H9 (cell line): Measurements from ENCODE around the gene PRKAG2. TPM values are rescaled to one million over a fixed set of nuclear protein-coding genes. Genes with fewer than 3 reads are reported as not detected.

Source experiments
- DNase-seq: peaks from one replicate; pipeline ENCODE4 v3.0.0-alpha.2; 2017
- H2AFZ ChIP-seq: one replicate; pipeline ENCODE4 v1.6.1; 2013; ENCODE audit warnings: mild to moderate bottlenecking, low read length, control low read depth, moderate library complexity
- H2AK5ac ChIP-seq: 2 replicates; pipeline ENCODE4 v1.6.1; 2013; ENCODE audit warnings: low read length, control low read depth, mixed read lengths; ENCODE audit not compliant: insufficient read length
- H2BK120ac ChIP-seq: one replicate; pipeline ENCODE4 v1.6.1; 2013; ENCODE audit warnings: low read depth, mild to moderate bottlenecking, low read length, control low read depth, inconsistent platforms; ENCODE audit not compliant: poor library complexity, severe bottlenecking
- H2BK12ac ChIP-seq: 2 replicates; pipeline ENCODE4 v1.6.1; 2013; ENCODE audit warnings: low read length, control low read depth, mixed read lengths, low read depth; ENCODE audit not compliant: insufficient read length
- H2BK15ac ChIP-seq: 2 replicates; pipeline ENCODE4 v1.6.1; 2013; ENCODE audit warnings: low read depth, low read length, control low read depth
- H2BK20ac ChIP-seq: one replicate; pipeline ENCODE4 v1.6.1; 2013; ENCODE audit warnings: low read depth, mild to moderate bottlenecking, low read length, control low read depth, inconsistent platforms; ENCODE audit not compliant: poor library complexity, severe bottlenecking
- H2BK5ac ChIP-seq: 2 replicates; pipeline ENCODE4 v1.6.1; 2013; ENCODE audit warnings: low read length, control low read depth, mixed read lengths; ENCODE audit not compliant: insufficient read length
- H3K14ac ChIP-seq: 2 replicates; pipeline ENCODE4 v1.6.1; 2013; ENCODE audit warnings: low read length, control low read depth; ENCODE audit not compliant: insufficient read depth
- H3K18ac ChIP-seq: 2 replicates; pipeline ENCODE4 v1.6.1; 2013; ENCODE audit warnings: low read depth, mild to moderate bottlenecking, mixed read lengths, low read length, control low read depth; ENCODE audit not compliant: insufficient read length
- H3K23ac ChIP-seq: 2 replicates; pipeline ENCODE4 v1.6.1; 2013; ENCODE audit warnings: low read length, control low read depth, mixed read lengths, low read depth; ENCODE audit not compliant: insufficient read length
- H3K23me2 ChIP-seq: 2 replicates; pipeline ENCODE4 v1.6.1; 2013; ENCODE audit warnings: low read depth, mild to moderate bottlenecking, mixed read lengths, low read length, control low read depth; ENCODE audit not compliant: insufficient read length, poor library complexity, severe bottlenecking
- H3K27ac ChIP-seq: 2 replicates; pipeline ENCODE4 v1.5.1; 2013; ENCODE audit warnings: low read length, control low read depth, mixed read lengths, low read depth; ENCODE audit not compliant: insufficient read length
- H3K27me3 ChIP-seq: 2 replicates; pipeline ENCODE4 v1.6.1; 2013; ENCODE audit warnings: low read length, control low read depth, inconsistent platforms; ENCODE audit not compliant: insufficient read depth
- H3K4ac ChIP-seq: 2 replicates; pipeline ENCODE4 v1.6.1; 2013; ENCODE audit warnings: low read depth, mild to moderate bottlenecking, control low read depth, inconsistent platforms, low read length, moderate library complexity
- H3K4me1 ChIP-seq: 2 replicates; pipeline ENCODE4 v1.6.1; 2013; ENCODE audit warnings: low read length, control low read depth, inconsistent platforms; ENCODE audit not compliant: insufficient read depth
- H3K4me2 ChIP-seq: 2 replicates; pipeline ENCODE4 v1.6.1; 2013; ENCODE audit warnings: low read length, control low read depth, mixed read lengths; ENCODE audit not compliant: insufficient read length, insufficient read depth
- H3K56ac ChIP-seq: 2 replicates; pipeline ENCODE4 v1.6.1; 2013; ENCODE audit warnings: low read depth, mild to moderate bottlenecking, mixed read lengths, low read length, control low read depth; ENCODE audit not compliant: insufficient read length
- H3K79me1 ChIP-seq: 2 replicates; pipeline ENCODE4 v1.6.1; 2013; ENCODE audit warnings: low read depth, mild to moderate bottlenecking, moderate library complexity, low read length, control low read depth, inconsistent platforms; ENCODE audit not compliant: insufficient read depth, poor library complexity, severe bottlenecking
- H3K79me2 ChIP-seq: 2 replicates; pipeline ENCODE4 v1.6.1; 2013; ENCODE audit warnings: low read length, control low read depth, inconsistent platforms; ENCODE audit not compliant: insufficient read depth
- H3K9ac ChIP-seq: 2 replicates; pipeline ENCODE4 v1.6.1; 2013; ENCODE audit warnings: low read length, control low read depth, mixed read lengths; ENCODE audit not compliant: insufficient read length; ENCODE audit errors: extremely low read depth
- H3K9me3 ChIP-seq: one replicate; pipeline ENCODE4 v1.6.1; 2013; ENCODE audit warnings: low read depth, low read length, inconsistent platforms; ENCODE audit not compliant: control insufficient read depth
- H3T11ph ChIP-seq: one replicate; pipeline ENCODE4 v1.6.1; 2013; ENCODE audit warnings: mild to moderate bottlenecking, low read length, control low read depth, inconsistent platforms
- H4K20me1 ChIP-seq: one replicate; pipeline ENCODE4 v1.6.1; 2013; ENCODE audit not compliant: control insufficient read depth, insufficient read length, insufficient read depth
- H4K5ac ChIP-seq: 2 replicates; pipeline ENCODE4 v1.6.1; 2013; ENCODE audit warnings: low read depth, mild to moderate bottlenecking, mixed read lengths, low read length, control low read depth; ENCODE audit not compliant: insufficient read length
- H4K8ac ChIP-seq: replicated peaks from 2 replicates; pipeline ENCODE4 v1.6.1; 2013; ENCODE audit warnings: low read length, control low read depth, mixed read lengths, low read depth; ENCODE audit not compliant: insufficient read length
- H4K91ac ChIP-seq: 2 replicates; pipeline ENCODE4 v1.6.1; 2013; ENCODE audit warnings: low read depth, mild to moderate bottlenecking, moderate library complexity, mixed read lengths, low read length, control low read depth; ENCODE audit not compliant: insufficient read length
- H3K27ac Mint-ChIP-seq, 3 experiments: 2 replicates in 2 of 3; 3 replicates in 1 of 3; pipeline ENCODE4 v1.8.0; 2020 to 2021; ENCODE audit warnings: mixed read lengths in 3 of 3, mild to moderate bottlenecking in 1 of 3, moderate library complexity in 1 of 3
- H3K27me3 Mint-ChIP-seq: 2 replicates; pipeline ENCODE4 v1.8.0; 2021; ENCODE audit warnings: low read depth, mild to moderate bottlenecking, moderate library complexity, mixed read lengths
- H3K36me3 Mint-ChIP-seq, 3 experiments: 2 replicates in 2 of 3; 3 replicates in 1 of 3; pipeline ENCODE4 v1.8.0; 2020 to 2021; ENCODE audit warnings: low read depth in 3 of 3, mixed read lengths in 3 of 3; ENCODE audit not compliant: insufficient read depth in 1 of 3
- H3K4me1 Mint-ChIP-seq, 2 experiments: 2 replicates each; pipeline ENCODE4 v1.8.0; 2020; ENCODE audit warnings: mixed read lengths in 2 of 2
- H3K4me3 Mint-ChIP-seq, 2 experiments: 2 replicates in 1 of 2; 3 replicates in 1 of 2; pipeline ENCODE4 v1.8.0; 2020 to 2021; ENCODE audit warnings: mild to moderate bottlenecking in 2 of 2, mixed read lengths in 2 of 2, moderate library complexity in 1 of 2
- H3K9me3 Mint-ChIP-seq, 2 experiments: 2 replicates in 1 of 2; 3 replicates in 1 of 2; pipeline ENCODE4 v1.8.0; 2020; ENCODE audit warnings: mild to moderate bottlenecking in 2 of 2, mixed read lengths in 2 of 2, moderate library complexity in 1 of 2
- WGBS: extraction: QIAGEN DNeasy Blood & Tissue Kit; methylation state at CpG from one replicate; pipeline ENCODE4 v1.1.7; 2013; ENCODE audit warnings: missing lambda C conversion rate, low lambda C conversion rate, mixed read lengths; ENCODE audit not compliant: insufficient read length; ENCODE audit errors: extremely low coverage; 5-methylcytosine and 5-hydroxymethylcytosine counted together
- total RNA-seq: library from RNA; stranded (reverse); gene quantifications from 2 replicates; pipeline ENCODE4 v1.2.1, GENCODE V29; 2021
- TF ChIP-seq, protein P1 (sequence below): fragments of 200-600 bp; sonication (generic); conservative IDR thresholded peaks from 3 replicates; pipeline ENCODE4 v1.8.0; 2021; ENCODE audit warnings: antibody characterized with exemption, mild to moderate bottlenecking

Gene PRKAG2
- total RNA-seq, 1 experiment from 2014 or later, result 11.8 TPM

DNA sequence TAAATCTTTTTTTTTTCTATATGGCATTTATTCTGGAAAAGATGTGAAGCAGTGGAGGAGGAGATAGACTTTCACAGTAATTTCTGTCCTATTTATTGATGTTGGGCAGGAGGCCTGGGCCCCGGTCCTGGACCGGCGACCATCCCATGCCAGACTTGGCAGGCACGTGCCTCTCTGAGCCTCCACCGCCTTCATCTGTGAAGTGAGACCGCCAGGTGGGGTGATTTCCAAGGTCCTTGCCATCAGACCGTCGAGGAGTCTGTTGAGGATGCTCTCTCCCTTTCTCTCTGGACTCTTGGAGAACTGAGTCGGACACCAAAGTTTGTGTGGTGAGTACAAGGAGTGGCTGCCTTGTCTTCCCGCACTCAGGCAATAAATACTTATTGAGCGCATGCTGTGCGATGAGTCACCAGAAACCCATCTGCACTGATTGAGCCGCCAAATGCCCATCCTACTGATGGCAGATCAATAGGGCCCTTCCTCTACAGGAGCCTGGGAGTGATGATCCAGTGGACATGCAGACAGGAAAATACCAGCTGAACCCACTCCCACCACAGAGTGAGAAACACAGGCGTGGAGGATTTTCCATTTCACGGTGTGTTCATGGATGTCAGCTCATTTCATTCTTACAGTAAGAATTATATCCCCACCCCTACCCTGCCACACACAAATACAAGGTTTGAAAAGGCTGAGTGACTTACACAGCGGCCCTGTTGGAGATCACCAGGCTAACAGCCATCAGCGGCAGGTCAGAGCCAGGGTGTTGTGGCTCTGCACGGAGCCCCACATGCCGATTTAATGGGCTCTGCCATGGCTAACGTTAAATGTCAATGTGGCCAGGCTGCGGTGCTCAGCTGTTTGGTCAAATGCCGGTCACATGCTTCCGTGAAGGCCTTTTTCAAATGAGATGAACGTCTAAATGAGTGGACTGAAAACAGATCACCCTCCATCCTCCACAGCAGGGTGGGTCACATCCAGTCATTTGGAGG is 11.5 kb upstream of the PRKAG2 start:
- no peak overlapping the region for H3K27ac Mint-ChIP-seq
- H3K23me2 ChIP-seq, result no peaks in the 10 kb centered on the region
- H2AK5ac ChIP-seq, result no peak overlapping the region
- H2BK12ac ChIP-seq, result no peak overlapping the region
- H2BK5ac ChIP-seq, result no peak overlapping the region
- H2BK20ac ChIP-seq, result no peak overlapping the region
- no peak overlapping the region for H2BK120ac ChIP-seq
- no peaks in the 10 kb centered on the region for H3K79me2 ChIP-seq
- H3K27me3 Mint-ChIP-seq, result peaks cover 75% of the 10 kb centered on the region
- no peak overlapping the region for H3K23ac ChIP-seq
- peaks cover 11 to 23% of the 10 kb centered on the region in 2 experiments; a peak in 3 of 4 replicates for H3K4me1 Mint-ChIP-seq
- no peaks in the 10 kb centered on the region for H3K27me3 ChIP-seq
- H3K9ac ChIP-seq, result no peak overlapping the region
- WGBS, result no CpG with 5 or more reads among the region's 24 CpGs
- H4K91ac ChIP-seq, result no peak overlapping the region
- no peak overlapping the region for H4K5ac ChIP-seq
- no peak overlapping the region for H3K27ac ChIP-seq
- H3K4me3 Mint-ChIP-seq, result no peak overlapping the region
- no peak overlapping the region for H2AFZ ChIP-seq
- no peak overlapping the region for H3K4ac ChIP-seq
- no peak overlapping the region for H3K4me2 ChIP-seq
- no peaks in the 10 kb centered on the region for H3K9me3 ChIP-seq
- H3K56ac ChIP-seq, result no peak overlapping the region
- no peak overlapping the region for H3T11ph ChIP-seq
- H4K8ac ChIP-seq, result no peak overlapping the region
- no peak overlapping the region for H3K18ac ChIP-seq
- H3K79me1 ChIP-seq, result no peaks in the 10 kb centered on the region
- H3K9me3 Mint-ChIP-seq, result no peaks in the 10 kb centered on the region
- TF ChIP-seq, protein P1, sequence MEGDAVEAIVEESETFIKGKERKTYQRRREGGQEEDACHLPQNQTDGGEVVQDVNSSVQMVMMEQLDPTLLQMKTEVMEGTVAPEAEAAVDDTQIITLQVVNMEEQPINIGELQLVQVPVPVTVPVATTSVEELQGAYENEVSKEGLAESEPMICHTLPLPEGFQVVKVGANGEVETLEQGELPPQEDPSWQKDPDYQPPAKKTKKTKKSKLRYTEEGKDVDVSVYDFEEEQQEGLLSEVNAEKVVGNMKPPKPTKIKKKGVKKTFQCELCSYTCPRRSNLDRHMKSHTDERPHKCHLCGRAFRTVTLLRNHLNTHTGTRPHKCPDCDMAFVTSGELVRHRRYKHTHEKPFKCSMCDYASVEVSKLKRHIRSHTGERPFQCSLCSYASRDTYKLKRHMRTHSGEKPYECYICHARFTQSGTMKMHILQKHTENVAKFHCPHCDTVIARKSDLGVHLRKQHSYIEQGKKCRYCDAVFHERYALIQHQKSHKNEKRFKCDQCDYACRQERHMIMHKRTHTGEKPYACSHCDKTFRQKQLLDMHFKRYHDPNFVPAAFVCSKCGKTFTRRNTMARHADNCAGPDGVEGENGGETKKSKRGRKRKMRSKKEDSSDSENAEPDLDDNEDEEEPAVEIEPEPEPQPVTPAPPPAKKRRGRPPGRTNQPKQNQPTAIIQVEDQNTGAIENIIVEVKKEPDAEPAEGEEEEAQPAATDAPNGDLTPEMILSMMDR, result peak; percentile 51; the same call in 2 of the 3 replicates
- no peak overlapping the region for H3K14ac ChIP-seq
- no peaks in the 10 kb centered on the region for H4K20me1 ChIP-seq
- H2BK15ac ChIP-seq, result no peak overlapping the region
- no peak for DNase-seq
- H3K4me1 ChIP-seq, result no peaks in the 10 kb centered on the region
- no peaks in the 10 kb centered on the region for H3K36me3 Mint-ChIP-seq
